ENCODE data around the gene ARPC2. TPM values are rescaled to one million over a fixed set of nuclear protein-coding genes. Genes with fewer than 3 reads are reported as not detected.

The ARPC2 gene
- total and polyA plus RNA-seq, 2 of the 13 experiments (the other 11 are each of a cell fraction or from before 2014, with no cell fraction given) = 168 to 303 TPM

DNA sequence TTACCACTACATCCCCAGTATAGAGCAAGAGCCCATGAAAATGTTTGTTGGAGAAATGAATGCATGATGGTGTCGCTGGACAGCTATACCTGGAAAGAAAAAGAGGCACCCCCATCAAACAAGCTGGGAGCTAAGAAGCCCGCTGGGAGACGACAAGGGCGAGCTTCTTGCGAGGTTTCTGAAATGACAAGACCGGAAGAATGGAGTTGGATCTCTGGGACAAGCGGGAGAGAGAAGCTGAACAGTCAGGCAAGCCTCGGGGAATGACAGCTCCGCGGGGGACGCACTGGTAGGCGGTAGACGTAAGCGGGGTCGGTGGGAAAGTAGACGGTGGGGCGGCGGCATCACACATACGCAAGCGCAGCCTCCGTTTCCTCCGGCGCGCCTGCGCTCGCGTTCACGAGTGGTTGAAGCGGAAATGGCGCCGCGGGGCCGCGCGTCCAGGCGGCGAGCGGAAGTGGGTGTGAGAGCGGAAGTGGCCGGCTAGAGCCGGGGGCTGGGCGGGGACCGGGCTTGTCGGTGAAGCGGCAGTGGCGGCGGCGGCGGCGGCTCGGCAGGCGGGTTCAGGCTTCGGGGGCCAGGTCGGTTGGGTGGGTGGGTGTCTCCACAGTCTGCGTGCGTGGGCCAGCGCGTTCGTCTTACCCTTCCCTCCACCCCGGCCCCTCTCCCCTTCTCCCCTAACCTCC is at the start of gene ARPC2 (continued):
- TF ChIP-seq ZNF746 (CRISPR knock-in tag; IDR thresholded peaks at IDR 0.05) (no peak), ISL2 (CRISPR knock-in tag; IDR thresholded peaks at IDR 0.05) (peak; percentile 39; the same call in 1 of the 2 replicates), PHF5A (CRISPR knock-in tag; IDR thresholded peaks at IDR 0.05; ENCODE audit: low read depth, unreplicated experiment) (no peak), ZNF232 (CRISPR knock-in tag; IDR thresholded peaks at IDR 0.05; ENCODE audit: borderline replicate concordance) (peak; percentile 60; the same call in 1 of the 2 replicates), SPEN (CRISPR knock-in tag; IDR thresholded peaks at IDR 0.05; ENCODE audit: low read depth) (peak; percentile 90), ZNF17 (CRISPR knock-in tag; IDR thresholded peaks at IDR 0.05) (no peak), HINFP (CRISPR knock-in tag; IDR thresholded peaks at IDR 0.05; ENCODE audit: low read depth) (peak; percentile 71; the same call in 1 of the 2 replicates), MAFK (conservative IDR thresholded peaks at IDR 0.05 in 1 of 2, IDR thresholded peaks at IDR 0.05 in 1 of 2; ENCODE audit: low read length in 2 of 2) (no peak), ZNF639 (CRISPR knock-in tag; conservative IDR thresholded peaks at IDR 0.05) (peak; percentile 45), ZEB1 (IDR thresholded peaks at IDR 0.05; ENCODE audit: insufficient replicate concordance, low read depth) (no peak), ZMAT3 (CRISPR knock-in tag; conservative IDR thresholded peaks at IDR 0.05) (peak; percentile 50; the same call in 1 of the 2 replicates), CHD4 (IDR thresholded peaks at IDR 0.05; ENCODE audit: borderline replicate concordance, low read length) (no peak), ELK4 (CRISPR knock-in tag; IDR thresholded peaks at IDR 0.05; ENCODE audit: borderline replicate concordance) (peak; percentile 87; the same call in 1 of the 2 replicates), FIP1L1 (IDR thresholded peaks at IDR 0.05; ENCODE audit: borderline replicate concordance, insufficient read depth, low read depth, low read length) (peak; percentile 88; the same call in 1 of the 2 replicates), IKZF1 (IDR thresholded peaks at IDR 0.05) (no peak)
- TF ChIP-seq, protein P1, sequence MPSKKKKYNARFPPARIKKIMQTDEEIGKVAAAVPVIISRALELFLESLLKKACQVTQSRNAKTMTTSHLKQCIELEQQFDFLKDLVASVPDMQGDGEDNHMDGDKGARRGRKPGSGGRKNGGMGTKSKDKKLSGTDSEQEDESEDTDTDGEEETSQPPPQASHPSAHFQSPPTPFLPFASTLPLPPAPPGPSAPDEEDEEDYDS (CRISPR knock-in tag; IDR thresholded peaks at IDR 0.05) = peak; percentile 78
- TF ChIP-seq, protein P2, sequence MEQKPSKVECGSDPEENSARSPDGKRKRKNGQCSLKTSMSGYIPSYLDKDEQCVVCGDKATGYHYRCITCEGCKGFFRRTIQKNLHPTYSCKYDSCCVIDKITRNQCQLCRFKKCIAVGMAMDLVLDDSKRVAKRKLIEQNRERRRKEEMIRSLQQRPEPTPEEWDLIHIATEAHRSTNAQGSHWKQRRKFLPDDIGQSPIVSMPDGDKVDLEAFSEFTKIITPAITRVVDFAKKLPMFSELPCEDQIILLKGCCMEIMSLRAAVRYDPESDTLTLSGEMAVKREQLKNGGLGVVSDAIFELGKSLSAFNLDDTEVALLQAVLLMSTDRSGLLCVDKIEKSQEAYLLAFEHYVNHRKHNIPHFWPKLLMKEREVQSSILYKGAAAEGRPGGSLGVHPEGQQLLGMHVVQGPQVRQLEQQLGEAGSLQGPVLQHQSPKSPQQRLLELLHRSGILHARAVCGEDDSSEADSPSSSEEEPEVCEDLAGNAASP (CRISPR knock-in tag; IDR thresholded peaks at IDR 0.05; ENCODE audit: borderline replicate concordance) = 0 out of 2 replicates have a peak, but pooled peaks have one; percentile 15
- TF ChIP-seq, protein P3, sequence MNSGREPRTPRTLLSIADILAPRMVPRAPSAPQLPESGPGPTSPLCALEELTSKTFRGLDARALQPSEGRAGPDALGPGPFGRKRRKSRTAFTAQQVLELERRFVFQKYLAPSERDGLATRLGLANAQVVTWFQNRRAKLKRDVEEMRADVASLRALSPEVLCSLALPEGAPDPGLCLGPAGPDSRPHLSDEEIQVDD (CRISPR knock-in tag; IDR thresholded peaks at IDR 0.05; ENCODE audit: borderline replicate concordance) = no peak
- TF ChIP-seq, protein P4, sequence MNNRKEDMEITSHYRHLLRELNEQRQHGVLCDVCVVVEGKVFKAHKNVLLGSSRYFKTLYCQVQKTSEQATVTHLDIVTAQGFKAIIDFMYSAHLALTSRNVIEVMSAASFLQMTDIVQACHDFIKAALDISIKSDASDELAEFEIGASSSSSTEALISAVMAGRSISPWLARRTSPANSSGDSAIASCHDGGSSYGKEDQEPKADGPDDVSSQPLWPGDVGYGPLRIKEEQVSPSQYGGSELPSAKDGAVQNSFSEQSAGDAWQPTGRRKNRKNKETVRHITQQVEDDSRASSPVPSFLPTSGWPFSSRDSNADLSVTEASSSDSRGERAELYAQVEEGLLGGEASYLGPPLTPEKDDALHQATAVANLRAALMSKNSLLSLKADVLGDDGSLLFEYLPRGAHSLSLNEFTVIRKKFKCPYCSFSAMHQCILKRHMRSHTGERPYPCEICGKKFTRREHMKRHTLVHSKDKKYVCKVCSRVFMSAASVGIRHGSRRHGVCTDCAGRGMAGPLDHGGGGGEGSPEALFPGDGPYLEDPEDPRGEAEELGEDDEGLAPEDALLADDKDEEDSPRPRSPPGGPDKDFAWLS (CRISPR knock-in tag; IDR thresholded peaks at IDR 0.05; ENCODE audit: borderline replicate concordance) = no peak
- TF ChIP-seq, protein P5, sequence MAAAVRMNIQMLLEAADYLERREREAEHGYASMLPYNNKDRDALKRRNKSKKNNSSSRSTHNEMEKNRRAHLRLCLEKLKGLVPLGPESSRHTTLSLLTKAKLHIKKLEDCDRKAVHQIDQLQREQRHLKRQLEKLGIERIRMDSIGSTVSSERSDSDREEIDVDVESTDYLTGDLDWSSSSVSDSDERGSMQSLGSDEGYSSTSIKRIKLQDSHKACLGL (CRISPR knock-in tag; IDR thresholded peaks at IDR 0.05) = peak; percentile 88
